HG03060 (cell line): ENCODE data around the gene NEDD4L.
"Not testable (repeated sequence)": the region's sequence is repeated elsewhere in the genome, so short reads cannot be mapped to it uniquely, and the experiment has no call there.

Source experiments
- ATAC-seq: cut with Tn5 transposase; IDR thresholded peaks from one replicate; pipeline ENCODE4 v1.9.1; 2021; ENCODE audit warnings: low read depth, moderate number of reproducible peaks; ENCODE audit not compliant: unreplicated experiment

Gene NEDD4L

DNA sequence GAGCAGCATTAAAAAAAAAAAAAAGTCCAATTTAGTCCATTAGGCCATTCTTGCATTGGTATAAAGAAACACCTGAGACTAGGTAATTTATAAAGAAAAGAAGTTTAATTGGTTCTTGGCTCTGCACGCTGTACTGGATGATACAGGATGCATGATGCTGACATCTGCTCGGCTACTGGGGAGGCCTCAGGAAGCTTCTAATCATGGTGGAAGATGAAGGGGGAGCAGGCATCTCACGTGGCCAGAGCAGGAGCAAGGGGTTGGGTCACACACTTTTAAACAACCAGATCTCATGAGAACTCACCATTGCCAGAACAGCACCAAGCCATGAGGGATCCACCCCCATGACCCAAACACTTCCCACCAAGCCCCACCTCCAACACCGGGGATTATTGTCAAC lies 100.1 kb downstream of the NEDD4L start:
- ATAC-seq = no peak

DNA sequence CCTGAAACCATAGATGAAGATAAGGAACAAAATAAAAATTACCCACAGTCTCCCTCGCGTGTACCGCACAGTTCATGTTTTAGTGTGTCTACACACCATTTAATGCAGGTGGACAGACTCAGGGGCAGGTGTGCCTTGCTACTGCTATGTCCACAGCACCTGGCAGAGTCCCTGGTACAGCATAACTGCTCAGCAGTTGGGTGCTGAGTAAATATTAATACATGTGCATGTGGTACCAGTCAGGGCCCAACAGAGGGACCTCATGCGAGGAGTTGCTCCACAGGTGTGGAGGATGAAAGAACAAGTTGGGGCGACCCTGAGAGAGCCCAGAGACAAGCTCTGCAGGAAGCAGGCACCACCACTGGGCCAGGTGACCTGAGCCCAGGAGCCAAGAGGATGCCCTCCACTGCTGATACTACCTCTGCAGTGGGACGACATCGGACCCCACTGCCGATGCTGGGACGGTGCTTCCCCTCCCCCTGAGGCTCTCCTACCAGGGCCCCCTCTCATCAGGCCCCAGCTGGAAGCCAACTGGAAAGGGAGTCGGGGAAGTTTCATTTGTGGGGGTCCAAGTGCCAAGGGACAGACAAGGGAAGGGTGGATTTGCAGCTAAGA lies 100.8 kb downstream of the NEDD4L start:
- ATAC-seq = no peak

DNA sequence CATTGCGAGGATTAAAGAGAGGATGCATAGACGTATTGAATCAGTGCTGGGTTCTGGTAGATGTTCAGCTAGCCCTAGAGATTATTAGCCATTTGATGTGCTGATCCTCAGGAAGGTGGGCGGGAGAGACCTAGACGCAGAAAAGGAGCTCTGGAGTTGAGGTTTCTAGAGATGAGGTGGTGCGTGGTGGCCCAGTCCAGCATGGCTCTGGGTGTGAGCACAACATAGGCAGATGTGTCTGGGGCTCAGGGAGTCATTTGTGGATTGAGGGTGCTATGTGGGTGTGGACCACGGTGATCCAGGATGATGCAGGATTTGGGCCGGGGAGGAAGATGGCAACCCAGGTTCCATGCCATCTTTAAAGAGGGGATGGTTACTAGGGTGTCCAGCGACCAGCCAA lies 102.1 kb downstream of the NEDD4L start:
- ATAC-seq = no peak

DNA sequence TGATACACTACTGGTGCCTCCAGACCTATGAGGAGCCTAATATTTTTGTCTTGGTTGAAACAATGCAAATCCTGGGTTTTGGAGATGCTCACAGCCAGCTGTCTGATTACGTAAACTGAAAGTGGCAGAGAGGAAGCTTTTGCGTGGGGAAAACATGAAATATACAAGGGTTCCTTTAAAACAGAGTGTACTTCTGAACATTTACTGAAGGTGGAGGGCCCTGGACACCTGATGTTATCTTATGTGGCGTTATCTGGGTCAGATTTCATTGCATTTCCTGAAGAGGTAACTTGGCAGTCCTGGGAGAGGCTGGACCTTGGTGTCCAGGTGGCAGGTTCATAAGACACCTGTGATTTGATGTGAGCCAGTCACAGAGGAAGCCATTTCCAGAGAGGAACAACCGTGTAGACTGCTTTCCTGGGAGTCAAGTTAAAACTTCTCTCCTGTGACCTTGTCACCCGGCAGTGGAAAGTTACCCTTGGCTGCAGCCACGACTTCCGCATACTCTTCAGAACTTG lies 105.0 kb downstream of the NEDD4L start:
- ATAC-seq = peak; percentile 48

DNA sequence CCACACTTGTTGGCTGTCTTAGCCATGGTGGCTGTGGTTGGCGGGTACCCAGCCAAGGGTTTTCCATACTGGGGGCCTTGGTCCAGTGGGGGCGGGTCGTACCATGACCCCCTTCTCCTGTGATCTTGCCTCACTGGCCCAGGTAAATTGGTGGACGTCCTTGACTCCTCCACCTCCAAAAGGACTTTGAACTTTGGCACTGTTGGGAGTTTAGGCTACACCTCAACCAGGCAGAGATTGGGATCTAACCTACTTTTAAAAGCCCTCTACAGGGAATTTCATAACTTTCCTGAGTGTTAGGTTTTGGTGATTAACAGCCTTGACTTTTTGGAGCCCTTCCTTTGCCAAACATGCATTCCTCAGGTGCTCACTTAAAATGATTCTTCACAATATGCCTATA lies 106.7 kb downstream of the NEDD4L start:
- no peak for ATAC-seq

DNA sequence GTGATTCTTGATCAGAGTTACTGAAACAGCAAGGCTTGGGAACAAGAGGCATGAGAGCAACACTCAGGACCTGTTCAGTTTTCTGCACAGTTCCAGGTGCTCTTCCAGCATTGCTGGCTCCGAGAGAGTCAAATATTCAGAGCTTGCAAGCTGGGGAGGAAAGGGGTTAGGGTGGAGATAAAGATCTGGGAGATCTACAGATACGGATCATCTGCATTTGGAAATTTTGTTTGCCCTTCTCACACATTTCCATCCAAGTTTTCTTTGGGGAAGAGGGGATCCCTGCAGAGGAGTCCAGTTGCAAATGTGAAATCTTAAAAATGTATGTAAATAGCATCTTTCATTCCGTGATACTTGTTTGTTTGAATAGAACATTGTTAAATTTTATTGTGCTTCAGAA lies 108.2 kb downstream of the NEDD4L start:
- ATAC-seq = no peak

DNA sequence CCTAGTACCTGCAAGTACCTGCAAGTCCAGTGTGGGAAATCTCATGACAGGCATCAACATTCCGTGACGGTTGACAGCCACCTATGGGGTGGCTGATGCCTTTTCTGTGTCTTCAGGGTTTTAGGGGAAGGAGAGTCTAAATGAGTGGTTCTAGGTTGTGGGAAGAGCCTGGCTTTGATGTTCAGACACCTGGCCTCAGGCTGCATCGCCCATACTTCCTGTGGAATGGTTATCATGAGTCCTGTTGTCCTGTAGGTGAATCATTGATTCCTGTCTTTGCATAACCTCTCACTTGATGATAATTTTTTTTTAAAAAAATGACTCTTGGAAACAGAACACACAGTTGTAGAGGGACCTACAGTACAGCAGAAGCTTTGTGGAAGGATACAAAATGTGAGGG lies 108.9 kb downstream of the NEDD4L start:
- ATAC-seq = no peak

DNA sequence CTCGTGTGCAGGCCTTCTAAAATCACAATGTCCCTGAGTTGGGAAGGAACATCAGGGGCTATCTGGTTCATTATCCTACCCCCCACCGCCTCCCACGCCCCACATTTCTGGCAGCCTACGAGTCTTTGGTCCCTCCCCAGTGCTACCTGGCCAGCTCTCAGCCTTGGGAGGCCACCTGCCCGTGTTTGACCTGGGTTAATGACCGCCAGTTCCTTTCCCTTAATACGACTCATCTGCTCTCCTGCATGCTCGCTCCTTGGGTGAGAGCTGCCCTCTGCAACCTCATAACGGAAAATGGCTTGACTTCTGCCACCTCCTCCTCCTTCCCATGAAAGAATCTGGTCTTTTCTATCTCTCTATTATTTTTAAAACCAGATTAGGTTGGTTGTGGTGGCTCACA lies 112.5 kb downstream of the NEDD4L start:
- no peak for ATAC-seq

DNA sequence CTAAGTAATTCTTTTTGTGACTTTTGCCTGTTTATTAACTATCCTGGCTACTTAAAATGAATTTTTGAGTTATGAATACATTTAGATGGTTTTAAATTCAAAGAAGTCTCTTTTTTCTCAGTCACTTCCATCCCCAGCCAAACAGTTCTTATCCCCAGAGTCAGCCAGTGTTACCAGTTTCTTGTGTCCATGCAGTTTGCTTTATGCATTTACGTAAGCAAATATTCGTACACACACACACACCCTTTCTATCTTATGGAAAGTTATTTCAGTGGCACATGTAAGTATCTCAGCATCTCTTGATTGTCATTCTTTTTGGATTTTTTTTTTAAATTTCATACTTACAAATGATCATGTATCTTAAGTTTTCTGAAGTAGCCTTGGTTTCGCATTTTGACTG lies 113.2 kb downstream of the NEDD4L start:
- ATAC-seq = no peak

DNA sequence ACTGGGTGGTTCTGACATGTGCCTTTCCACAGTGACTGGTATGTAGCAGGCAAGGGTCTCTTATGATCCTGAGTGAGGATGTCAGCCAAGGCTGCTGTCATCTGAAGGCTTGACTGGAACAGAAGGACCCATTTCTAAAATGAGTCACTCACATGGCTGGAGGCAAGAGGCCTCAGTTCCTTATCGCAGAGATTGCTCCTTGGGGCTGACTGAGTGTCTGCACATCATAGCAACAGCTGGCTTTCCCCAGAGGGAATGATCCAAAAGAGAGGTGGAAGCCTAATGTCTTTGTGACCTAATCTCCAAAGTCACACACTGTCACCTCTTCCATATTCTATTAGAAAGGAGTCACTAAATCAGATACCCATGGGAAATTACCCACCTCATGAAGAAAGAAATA lies 114.0 kb downstream of the NEDD4L start:
- no peak for ATAC-seq

DNA sequence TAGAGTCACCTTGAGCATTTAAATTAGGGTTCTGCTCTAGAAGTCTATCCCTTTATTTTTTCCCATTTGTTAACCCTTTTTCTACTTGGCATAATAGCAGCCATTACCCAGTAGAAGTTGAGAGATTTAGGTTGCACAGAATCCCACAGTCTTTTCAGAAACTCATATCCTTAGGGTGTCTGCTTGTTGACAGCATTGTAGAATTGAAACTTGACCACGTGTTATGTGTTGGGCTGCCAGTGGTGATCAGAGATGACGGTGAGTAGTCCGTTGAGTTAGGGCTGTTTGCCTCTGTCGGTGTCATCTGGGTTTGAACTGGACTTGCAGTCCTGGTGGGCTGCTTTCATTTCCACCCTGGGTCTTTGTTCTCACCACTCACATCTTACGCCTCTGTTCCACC lies 114.4 kb downstream of the NEDD4L start:
- ATAC-seq = no peak

DNA sequence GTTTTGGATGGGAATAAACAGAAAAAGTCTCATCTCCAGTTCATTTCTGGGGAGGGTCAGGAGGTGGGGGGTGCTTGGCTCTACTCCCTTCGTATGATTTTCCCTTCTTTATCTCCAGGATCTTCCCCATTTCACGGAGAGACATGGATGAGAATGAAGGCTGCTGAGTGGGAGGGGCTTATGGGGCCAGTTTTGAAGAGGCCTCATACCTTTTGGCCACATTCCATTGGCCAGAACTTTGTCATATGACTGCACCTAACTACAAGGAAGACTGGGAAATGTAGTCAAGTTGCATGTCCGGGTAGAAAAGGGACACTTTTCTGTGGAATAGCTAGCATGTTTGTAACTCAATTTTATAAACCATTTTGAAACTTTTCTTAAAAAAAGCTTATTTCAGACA lies 117.6 kb downstream of the NEDD4L start:
- no peak for ATAC-seq

DNA sequence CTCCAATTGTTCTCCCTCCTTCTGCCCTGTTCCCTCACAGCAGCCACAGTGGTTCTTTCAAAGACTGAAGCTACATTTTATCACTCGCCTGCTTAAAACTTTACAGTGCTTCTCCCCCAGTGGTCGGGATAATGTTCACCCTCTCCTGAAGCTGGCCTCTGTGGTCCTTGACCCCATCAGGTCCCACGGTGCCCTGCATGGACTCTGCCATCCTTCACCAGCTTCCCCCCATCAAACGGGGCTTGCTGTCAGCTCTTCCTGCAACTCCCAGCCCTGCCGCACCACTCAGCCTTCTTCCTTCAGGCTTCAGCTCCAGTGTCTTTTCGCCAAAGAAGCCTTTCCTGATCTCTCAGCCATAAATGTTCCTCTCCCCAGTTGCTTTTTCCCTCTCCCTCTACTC lies 118.1 kb downstream of the NEDD4L start:
- ATAC-seq = no peak

DNA sequence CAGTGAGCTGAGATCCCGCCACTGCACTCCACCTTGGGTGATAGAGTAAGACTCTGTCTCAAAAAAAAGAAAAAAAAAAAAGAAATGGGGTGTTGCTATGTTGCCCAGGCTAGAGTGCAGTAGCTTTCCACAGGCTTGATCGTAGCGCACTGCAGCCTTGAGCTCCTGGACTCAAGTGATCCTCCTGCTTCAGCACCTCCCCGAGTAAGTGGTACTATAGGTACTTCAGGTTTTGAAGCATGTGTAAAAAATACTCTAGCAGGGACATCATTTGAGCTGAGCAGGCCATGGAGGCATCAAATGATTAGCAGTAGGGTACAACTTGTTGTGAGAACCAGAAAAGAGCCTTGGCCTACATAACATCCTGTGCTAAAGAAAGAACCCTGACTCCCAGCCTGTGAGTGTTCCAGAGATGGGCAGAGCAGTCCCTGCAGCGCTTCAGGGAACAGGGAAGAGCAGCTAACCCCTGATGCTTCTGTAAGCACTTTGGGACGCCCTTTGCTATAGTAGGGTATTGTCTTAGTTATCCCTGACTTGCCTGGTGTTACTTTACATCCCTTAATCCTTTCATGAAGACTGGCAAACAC lies 119.1 kb downstream of the NEDD4L start:
- no peak for ATAC-seq

DNA sequence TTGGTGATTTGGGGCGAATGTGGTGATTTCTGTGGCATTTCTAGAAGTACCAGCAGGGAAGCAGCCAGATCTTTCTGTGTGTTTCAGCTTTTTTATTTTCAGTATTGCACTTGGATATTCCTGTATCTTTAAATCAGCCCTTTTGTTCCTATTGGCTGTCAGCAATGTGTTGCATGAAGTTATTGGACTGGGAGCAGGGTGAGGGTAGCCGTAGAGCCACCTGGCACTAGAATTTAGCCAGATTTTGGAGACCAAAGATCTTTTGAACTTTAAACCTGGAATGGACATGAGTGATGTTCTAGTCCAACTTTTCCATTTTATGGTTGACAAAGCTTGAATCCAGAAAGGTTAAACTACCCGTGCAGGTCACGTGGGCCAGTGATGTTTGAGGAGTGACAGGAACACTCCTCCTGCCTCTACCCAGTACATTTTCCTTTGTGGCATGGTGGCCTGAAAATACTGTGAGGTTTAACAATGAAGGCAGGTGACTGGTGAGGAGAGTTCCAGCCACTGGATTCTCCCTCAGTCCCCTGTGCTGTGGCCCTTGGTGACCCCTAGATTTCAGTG lies 122.3 kb downstream of the NEDD4L start:
- ATAC-seq = no peak

DNA sequence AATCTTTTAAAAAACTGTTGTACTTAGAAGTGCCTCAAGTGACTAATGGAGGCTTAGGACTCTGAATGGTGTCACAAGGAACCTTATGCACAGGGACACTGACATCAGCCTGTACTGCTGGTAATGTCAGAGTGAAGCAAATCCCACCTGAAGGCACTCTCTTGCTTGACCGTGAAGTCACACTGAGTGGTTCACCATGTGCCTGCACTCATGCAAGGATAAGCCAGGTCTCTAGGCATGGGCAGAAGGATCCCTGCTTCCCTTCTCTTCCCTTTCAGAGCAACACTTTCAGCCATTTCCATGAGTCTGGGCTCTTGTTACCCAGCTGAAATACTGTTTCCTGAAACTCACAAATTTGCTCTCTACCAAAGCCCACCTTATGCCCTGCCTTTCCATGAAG lies 123.0 kb downstream of the NEDD4L start:
- no peak for ATAC-seq

DNA sequence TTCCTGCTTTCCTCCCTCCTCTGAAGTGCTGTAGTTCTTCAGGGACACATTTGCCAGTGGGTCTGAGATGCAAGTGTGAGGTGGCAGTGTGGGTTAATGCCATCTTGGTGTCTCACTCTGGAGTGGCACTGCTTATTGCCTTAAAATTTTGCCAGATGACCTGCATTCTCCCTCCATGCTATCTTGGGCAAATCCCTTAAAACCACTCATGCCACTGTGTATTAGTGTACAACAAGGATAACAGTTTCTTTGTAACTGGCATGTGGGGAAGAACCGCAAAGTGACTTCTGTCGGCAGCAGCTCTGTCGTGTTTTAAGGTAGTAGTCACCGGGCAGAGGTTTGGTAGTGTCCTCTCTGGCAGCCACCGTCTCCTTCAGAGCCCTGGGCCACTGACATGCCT lies 124.2 kb downstream of the NEDD4L start:
- ATAC-seq = no peak

DNA sequence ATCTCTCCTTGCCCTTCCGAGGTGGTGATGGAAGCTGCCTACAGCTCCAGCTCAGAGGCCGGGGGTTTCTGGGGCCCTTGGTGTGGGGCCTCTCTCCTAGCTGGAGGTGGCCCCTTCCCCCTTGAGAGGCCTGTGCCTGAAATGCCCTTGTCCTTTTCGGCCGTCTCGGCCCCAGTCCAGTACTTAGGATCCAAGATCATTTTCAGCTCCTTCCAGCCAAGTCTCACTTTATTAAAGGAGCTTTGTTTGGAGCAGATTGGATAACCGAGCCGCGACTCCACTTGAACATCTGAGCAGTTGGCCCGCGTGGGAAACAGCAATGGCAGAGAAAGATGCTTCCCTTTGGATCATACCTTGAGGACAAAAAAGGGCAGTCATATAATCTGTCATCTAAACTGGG lies 125.0 kb downstream of the NEDD4L start:
- ATAC-seq = no peak

DNA sequence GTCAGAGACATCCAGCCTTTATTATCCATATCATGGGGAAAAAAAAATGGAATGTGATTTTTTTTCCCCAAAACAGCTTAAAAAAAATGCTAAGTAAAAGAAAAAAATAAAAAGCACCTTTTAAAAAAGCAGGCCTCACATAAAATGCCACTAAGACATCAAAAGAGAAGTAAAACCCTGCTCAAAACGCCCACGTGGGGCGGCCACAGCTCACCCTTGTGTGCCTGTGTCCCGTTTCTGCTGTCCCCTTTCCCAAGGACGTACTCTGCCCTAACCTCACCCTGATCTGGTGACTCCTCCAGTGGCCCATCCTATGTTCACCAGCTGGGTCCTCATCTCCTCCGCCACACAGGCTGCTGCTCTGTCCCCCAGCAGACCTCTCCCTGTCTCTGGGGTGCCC lies 125.4 kb downstream of the NEDD4L start:
- ATAC-seq = no peak

DNA sequence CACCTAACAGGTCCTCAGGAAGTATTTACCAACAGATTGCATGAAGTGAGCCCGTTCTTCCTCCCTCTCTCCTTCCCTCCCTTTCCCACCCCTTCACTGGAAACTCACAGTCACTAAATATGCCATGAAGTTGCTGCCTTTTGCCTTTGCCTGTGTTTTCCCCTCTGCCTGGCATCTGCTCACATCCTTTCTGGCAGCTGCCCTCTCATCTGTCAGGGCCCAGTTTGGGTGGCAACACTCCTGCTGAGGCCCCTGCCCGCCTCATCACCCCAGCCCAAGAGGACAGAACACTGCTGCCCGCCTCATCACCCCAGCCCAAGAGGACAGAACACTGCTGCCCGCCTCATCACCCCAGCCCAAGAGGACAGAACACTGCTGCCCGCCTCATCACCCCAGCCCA lies 126.0 kb downstream of the NEDD4L start:
- not testable (repeated sequence) for ATAC-seq

DNA sequence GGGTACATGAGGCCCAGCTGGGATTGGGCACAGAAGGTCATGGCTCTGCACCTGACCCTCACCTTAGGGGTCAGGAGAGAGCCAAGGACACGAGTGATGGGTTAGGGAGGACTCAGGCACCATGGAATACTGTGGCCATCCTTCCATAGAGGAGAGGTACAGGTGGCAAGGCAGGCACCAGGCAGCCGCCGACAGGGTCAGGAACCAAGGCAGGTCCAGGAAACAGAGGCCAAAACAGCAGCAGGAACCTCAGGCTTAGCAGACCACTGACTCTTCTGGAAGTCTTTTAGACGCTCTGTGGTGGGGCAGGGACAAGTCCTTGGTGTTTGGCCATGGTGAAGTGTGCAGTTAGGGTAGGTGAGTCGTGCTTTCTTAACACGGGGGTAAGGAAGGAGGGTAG lies 128.0 kb downstream of the NEDD4L start:
- ATAC-seq = no peak

DNA sequence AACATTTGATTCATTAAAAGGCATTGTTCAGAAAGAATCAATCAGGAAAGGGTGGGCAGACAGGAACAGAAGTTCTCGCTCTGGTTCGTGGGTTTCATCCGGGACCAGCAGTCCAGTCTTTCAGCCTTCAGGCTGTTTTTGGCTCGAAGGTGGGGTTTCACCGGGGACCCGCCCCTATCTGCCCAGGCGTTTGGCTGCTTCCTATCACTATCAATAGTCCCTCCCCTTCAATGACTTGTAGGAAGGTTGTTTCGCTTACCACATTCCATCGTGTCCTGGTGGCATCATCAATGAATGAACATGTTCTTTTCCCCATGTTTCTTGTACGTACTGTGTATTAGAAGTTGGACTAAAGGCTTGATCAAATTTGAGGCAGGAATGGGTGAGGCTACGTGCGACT lies 130.3 kb downstream of the NEDD4L start:
- no peak for ATAC-seq
